Hippocampal formation (tissue), 2 donors: Measurements from ENCODE around the gene AP3S2.
"Not testable (repeated sequence)": the region's sequence is repeated elsewhere in the genome, so short reads cannot be mapped to it uniquely, and the experiment has no call there.

Experiments used
- DNase-seq, 2 donors: peaks; one replicate each; lab custom pipeline; 2025; lab: John Stamatoyannopoulos, UW

The AP3S2 gene

GRCh38 chr15:89834465-89835175 lies 59.2 kb downstream of the AP3S2 start:
- DNase-seq = not testable (repeated sequence)

DNA sequence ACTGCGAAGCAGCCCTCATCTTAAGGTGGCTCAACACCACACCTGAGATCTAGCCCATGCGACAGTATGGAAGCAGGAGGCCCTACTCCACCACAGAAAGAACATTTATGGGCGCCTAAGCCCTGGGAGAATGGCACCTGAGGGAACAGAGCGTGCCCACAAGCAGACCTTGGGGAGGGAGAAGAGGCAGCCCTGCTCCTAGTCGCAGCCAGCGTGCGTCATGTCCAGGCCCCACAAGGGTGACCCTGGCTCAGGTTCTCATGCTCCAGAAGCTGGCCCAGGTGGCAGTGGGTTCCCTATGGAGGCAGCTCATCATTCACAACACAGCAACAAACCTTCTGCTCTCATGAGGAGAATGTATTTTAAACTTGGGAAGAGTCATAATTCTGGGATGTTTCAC lies 59.8 kb downstream of the AP3S2 start:
- no peak for DNase-seq

DNA sequence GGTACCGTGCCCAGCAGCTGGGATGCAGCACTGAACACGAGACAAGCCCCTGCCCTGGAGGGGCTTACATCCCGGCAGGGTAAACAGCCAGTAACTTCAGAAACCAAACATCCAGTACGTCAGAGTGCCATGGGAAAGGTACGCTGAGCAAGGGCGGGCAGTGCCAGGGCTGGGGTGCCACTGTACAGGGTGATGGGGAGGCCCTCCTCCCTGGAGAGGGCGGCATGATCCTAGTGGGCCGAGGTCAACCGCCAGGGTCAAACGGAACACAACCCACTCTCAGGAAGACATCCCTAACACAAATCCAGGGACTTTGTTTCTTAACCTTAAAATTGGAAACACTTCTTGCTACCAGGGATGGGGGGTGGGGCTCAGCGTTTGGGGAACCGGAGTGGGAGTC lies 63.2 kb downstream of the AP3S2 start:
- DNase-seq = no peak

DNA sequence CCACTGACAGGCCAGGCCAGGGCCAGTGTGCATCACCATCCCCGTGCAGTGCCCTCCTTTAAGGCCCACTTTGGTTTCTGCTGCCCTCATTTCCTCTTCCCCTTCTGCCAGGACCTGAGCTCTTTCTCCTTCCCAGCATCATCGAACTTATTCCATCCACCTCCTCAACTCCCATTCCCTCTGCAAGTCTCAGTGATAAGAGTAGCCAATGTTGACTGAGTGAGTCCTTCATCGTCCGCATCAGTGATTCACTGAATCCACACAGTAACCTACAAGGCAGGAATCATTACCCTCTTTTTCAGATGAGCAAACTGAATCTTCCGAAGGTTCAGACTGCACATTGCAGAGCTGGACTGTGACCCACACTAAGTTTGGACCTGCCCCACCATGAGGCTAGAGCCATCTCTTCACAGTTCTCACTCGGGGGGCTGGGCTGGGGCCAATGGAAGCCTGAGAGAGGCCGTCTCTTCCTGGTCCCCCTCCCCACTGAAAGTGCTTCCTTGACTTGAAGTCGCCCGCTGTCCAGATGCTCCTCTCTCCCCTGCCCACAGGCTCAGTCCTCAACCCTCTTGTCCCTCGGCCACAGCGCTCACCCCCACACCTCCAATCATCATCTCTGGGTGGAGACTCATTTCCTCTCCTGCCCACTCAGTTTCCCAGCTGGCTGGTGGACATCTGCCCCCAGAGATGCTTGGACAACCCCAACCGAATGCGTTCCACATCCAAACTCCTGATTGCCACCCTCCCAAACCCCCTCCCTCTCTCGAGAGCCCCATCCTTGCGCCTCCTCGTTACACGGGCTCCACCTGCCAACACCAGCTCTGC lies 64.0 kb downstream of the AP3S2 start:
- DNase-seq = no peak

- DNase-seq = no peak
These were observed 64.6 kb downstream of the AP3S2 start for GRCh38 chr15:89829161-89829560.

GRCh38 chr15:89828281-89829145 lies 65.3 kb downstream of the AP3S2 start:
- DNase-seq = no peak

- DNase-seq = no peak
These were observed 66.0 kb downstream of the AP3S2 start for GRCh38 chr15:89827829-89828228.

DNA sequence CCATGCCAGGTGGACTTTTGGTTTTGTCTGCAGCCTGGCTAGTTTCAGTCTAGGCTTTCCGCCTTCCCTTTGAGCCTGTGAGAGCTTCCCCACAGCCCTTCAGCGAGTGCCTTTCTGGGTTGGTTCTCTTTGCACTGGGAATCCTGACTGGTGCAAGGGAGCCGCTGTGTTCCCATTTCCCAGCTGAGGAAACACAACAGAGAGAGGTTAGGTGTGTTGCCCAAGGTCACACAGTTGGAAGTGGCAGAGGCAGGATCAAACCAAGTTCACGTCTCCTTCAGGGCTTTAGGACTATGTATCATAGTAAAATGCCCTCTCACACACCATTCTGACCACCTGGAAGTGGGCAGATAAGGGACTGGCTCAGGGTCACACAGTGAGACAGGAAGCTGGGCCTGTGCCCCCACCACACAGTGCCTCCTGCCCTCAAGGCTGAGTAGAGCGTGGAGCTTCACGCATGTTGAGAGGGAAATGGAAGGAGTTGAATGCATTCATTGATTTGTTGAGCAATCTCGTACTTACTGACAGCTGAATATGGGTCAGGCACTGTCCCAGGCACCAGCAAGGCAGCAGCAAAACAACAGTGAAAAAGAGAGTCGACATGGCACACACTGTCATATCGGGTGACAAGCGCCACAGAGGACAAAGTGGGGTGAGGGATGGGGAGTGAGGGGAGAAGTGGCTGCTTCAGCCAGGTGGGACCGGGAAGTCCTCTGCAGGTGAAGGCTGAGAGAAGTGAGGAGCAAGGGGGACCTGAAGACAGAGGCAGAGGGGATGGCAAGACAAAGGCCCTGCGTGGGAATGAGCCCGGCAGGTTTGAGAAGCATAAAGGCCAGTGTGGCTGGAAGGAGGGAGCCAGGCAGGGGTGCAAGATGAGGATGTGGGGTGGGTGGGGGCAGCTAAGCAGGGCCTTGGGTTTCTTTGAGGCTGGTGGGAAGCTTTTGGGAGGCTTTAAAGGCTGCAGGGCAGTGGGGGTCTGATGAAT lies 66.8 kb downstream of the AP3S2 start:
- no peak for DNase-seq

- no peak for DNase-seq
These were observed 68.4 kb downstream of the AP3S2 start for GRCh38 chr15:89825271-89825940.

DNA sequence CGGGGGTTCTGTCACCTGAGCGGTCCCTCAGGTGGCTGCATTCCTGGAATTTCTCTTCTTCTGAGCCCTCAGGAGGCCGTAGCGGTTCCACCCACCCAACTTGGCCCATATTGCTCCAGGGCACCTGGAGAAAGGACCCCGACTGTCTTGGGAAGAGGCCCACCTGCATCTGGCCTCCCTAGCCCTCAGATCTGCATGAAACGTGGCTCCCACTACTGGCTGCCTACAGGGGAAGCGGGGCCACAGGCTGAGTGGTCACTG lies 69.3 kb downstream of the AP3S2 start:
- no peak for DNase-seq

DNA sequence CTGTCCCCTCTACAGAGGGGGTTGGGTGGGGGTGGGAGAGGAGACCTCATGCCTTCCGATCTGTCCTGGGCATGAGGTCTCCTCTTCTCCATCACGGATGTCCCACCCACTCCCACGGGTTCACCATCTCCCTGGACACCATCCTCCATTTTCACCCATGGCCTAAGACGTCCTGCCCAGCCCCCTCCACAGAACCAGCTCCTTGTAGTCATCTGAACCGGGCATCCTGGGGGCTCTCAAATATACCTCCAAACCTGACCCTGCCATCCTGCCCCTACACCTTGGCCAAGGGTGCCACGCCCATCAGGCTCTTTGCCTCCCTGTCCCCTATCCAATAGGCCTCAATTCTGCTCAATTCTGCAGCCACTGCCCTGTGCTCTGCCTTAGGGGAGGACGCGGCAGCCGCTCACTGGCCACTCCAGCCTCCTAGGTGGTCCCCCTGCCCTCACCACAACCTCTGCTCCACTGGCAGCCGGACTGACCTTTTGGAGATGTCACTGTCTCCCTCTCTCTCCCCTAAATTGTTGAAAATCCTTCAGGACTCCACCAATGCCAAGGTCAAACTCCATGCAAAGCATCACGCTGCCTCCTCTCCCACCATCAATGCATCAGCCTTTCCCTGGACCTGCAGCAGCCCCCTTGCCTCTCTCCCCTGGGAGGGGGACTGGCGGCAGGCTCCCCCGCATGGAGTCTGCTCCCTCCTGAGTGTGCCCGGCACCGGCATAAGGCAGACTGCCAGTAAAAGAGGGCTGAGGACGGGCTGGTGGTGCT lies 69.8 kb downstream of the AP3S2 start:
- DNase-seq = no peak

- DNase-seq = no peak
These were observed 70.7 kb downstream of the AP3S2 start for GRCh38 chr15:89822951-89823711.

DNA sequence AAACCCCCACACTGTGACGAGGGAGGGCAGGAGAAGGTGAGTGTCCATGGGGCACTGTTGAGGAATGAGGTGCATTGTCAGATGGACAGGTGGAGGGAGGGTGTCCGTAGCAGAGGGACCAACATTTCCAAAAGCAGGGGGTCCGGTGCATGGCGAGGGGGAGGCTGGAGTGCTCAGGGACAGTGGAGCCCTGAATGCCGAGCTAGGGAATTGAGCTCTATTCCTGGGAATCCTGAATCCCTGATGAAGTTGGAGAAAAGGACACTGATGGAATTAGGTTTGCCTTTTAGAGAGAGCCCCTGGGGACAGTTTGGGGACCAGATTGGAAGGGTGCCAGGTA lies 71.2 kb downstream of the AP3S2 start:
- DNase-seq = no peak

GRCh38 chr15:89822026-89822425 lies 71.8 kb downstream of the AP3S2 start:
- DNase-seq = no peak

DNA sequence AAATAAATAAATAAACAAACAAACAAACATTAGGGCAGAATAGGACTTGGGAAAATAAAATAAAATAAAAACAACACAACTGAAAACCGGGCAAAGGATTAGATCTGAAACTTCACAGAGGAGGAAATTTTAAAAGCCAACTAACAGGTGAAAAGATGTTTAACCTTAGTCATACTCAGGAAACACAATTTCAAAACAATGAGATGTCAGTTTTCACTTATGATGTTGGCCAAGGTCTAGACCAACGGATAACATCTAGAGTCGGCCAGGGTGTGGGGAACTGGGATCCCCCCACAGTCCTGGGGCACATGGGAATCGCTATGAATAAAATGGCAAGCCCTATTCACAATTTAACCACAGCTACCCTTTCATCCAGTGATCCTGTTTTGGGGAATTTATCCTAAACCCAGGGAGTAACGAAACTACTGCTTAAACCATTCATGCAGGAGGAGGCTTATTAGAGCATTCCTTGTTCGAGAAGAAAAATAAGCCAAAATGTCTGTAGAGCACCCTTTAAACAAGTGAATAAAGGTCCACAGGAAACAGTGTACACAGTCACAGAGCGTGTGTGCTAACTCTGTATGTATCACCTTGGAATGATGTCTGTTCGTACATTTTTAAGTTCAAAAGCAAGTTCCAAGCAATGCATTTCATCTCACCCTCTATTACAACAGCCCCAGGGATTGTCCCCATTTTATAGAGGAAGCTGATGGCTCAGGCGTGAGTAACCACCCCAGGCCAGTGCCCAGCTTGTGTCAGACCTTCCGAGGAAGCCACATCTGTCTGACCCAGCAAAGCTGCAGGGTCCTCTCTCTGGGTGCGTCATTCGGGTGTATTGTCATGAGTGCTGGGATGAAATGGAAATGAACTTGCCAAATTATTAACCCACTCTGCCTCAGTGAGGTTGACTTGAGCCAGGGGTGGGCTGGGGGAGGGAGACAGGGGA lies 72.9 kb downstream of the AP3S2 start:
- no peak for DNase-seq

GRCh38 chr15:89818287-89818686 lies 75.5 kb downstream of the AP3S2 start:
- DNase-seq = no peak

GRCh38 chr15:89817701-89818280 lies 76.0 kb downstream of the AP3S2 start:
- no peak for DNase-seq

DNA sequence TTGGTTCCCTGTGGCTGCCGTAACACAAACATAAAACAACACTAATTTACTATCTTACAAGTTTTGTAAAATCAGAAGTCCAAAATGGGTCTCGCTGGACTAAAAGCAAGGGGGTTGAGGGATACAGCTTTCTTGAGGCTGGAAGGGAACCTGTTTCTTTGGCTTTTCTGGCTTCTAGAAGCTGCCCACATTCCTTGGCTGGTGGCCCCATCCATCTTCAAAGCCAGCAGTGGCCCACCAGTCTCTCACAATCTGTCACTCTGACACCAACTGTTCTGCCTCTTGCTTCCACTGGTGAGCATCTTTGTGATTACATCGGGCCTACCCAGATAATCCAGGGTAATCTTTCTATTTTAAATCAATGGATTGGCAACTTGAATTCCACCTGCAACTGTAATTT lies 78.0 kb downstream of the AP3S2 start:
- DNase-seq = no peak
